Measurements from ENCODE around the gene PECR.
"Not testable (repeated sequence)": the region's sequence is repeated elsewhere in the genome, so short reads cannot be mapped to it uniquely, and the experiment has no call there.

Gene PECR

GRCh38 chr2:216021768-216022565, 59.6 kb downstream of the PECR start:
- no peak for DNase-seq

DNA sequence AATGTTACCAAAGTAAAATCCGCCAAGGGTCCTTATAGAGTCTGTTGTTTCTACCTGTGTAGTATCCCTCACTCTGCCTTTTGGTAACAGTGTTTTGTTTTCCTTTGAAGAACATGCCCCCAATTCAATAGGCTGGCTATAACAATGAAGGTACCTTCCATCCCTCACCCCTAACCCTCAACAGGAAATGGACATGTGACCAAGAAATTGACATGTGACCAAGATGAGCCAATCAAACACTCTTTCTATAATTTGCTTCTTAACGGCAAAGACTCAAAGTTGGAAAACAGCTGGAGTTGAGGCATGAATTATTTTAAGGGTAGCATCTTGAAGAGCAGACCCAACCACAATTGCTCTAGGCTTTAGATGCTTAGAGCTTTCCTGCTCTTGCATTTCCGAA, 62.9 kb downstream of the PECR start:
- DNase-seq = no peak

DNA sequence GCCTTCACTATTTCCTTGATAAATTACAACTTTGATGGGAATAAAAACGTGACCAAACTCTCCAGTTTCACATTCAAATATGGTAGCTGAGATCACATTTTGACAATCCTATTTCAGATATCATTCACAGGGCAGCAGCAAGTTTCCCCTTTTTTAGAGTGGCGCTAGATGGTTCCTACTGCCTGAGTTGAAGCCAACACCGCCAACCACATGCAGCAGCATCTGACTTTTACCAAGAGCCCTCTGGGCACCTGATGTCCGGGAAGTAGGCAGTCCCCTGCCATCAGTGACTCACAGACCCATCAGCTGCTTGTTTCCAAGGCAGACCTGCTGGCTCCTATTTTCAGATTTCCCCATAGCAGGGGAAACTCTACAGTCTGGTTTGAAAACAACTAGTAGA, 64.2 kb downstream of the PECR start:
- DNase-seq = no peak

- no peak for DNase-seq
Observed at GRCh38 chr2:216016581-216016980, 65.0 kb downstream of the PECR start.

DNA sequence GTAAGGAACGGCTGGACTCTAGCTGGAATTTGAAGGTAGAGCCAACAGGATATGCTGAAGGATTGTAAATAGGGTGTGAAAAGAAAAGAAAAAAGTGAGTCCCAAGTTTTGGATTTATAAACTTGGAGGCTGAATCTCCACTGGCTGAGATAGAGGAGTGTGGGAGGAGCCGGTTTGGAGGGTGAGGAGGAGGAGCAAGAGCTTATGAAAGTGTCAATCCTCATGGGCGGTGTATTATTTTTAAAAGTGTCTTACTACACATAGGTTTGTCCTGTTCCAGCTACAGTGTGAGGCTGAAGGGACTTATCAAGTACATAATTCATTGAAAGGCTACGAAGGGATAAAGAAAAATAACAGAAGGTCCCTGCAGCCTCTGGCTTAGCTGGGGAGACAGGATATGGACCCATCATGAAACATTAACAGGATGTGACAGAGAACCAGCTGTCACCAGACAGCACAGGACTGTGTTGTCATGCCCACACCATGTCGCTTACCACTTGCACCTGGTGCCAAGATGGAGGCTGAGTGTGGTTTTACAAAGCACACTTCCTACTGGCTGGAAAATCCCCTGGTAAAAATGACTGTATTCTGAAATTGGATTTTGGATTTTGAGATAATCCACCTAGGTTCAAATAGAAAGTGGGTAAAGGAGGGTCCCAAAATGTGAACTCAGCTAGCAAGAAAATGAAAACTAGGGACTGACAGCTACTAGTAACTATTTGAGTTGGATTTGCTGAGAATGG, 65.7 kb downstream of the PECR start:
- DNase-seq = no peak

GRCh38 chr2:216014986-216015385, 66.6 kb downstream of the PECR start:
- DNase-seq = no peak

DNA sequence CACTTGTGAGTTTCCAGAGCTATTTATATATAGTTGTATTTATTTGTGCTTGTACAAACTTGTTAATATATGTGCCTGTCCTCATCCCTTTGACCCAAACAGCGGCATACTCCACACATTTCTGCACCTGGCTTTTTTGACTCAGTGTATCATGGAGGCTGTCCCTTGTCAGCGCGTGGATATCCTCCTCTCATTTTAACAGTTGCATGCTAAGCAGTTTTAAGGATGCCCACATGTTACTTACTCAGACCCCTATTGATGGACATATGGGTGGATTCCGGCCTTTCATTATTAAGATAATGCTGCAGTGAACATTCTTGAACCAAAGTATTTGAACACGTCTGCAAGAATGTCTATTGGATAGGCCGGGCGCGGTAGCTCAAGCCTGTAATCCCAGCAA, 67.6 kb downstream of the PECR start:
- no peak for DNase-seq

- peak; percentile 74 to 76 for DNase-seq
Observed at GRCh38 chr2:216013080-216013909, 68.3 kb downstream of the PECR start, which contains the start of gene MREG. Gene MREG (minus strand): TSS chr2:216013551. CDS start chr2:216013327, 224 bp downstream.

DNA sequence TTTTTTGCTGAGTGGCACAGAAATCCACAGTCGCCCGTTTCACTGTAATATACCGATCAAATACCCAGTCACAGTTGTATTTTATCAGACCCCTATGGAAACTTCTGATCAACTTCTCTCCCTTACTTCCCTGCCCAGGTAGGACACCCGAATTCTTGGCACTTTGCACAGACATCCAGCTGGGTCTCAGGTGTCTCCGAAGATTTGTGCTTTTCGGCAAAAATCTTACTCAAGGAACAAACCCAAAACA, 68.9 kb downstream of the PECR start:
- DNase-seq = no peak

GRCh38 chr2:216012133-216012829, 69.3 kb downstream of the PECR start:
- no peak for DNase-seq

GRCh38 chr2:216009215-216009614, 72.4 kb downstream of the PECR start:
- DNase-seq = not testable (repeated sequence)

GRCh38 chr2:216008387-216008786, 73.2 kb downstream of the PECR start:
- no peak for DNase-seq

DNA sequence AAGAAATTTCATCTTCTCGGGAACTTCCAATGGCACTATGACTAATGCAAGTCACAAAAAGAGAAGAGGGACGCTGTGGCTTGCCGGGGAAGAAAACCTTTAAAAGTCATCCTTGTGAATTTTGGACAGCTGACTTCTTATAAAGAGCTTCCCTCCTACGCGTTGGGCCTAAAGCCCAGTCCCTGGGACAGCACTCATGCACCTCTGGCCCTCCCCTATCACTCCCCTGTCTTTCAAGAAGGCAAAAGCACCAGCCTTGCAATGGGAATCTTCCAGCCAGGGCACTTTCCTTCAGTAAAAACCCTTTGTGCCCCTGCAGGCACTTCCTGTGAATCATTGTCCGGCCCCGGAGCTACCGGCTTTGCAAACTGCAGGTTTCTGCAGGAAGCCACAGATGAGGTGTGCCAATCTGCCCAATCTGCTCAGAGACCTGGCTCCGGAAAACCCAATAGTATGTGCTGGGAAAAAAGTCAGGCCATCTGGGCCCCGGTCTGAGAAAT, 75.4 kb downstream of the PECR start:
- DNase-seq = peak; percentile 64 to 71

DNA sequence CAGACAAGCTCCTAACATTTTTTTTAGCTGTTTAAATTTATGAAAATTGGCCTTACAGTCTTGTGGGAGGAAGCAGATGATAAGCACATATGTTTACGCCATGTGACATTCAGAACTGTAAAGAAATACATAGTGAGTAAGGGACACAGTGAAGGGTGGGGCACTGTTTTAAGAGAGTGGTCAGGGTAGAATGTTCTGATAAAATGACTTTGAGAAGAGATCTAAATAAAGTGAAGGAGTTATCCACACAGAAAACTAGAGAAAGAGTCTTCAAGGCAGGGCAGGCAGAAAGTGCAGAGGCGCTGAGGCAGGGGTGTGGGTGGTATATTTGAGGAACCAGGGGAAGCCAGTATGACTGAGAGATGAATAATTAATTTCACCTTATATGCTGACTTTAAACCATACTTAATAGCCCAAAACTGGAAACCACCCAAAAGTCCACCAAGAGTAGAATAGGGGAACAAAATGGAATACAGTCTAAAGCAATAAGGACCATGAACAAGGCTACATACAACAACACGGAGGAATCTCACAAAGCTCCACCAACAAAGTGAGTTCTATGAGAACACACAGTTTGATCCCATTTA, 76.8 kb downstream of the PECR start:
- no peak for DNase-seq

DNA sequence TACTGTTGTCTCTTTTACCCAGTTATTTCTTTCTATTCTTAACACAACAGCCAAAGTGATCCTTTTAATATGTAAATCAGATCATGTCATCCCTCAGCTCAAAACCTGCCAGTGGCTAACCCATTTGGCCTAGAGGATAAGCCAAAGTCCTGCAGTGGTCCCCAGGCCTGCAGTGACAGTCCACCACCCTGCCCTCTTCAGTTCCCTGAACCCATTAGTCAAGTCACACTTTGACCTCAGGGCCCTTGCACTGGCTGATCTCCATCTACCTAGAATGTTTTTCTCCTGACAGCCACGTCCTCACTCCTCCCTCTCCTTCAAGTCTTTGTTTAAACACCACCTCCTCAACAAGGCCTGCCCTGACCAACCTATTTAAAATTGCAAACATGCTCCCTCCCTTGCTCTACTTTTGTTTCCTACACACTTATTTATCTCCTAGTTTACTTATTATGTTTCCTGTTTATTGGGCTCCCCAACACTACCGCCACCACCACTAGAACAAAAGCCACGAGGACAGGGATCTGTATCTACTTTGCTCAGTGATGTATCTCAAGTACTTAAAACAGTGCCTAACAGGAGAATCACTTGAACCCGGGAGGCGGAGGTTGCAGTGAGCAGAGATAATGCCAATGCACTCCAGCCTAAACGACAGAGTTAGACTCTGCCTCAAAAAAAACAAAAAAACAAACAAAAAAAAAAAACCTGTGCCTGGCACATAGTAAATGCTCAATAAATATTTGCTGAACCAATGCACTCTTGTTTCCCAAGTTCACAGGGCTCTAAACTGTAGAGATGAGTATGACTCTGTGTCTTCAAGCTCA, 77.5 kb downstream of the PECR start:
- no peak for DNase-seq

GRCh38 chr2:216002693-216003092, 78.9 kb downstream of the PECR start:
- DNase-seq = no peak

GRCh38 chr2:216002101-216002678, 79.4 kb downstream of the PECR start:
- DNase-seq = no peak

DNA sequence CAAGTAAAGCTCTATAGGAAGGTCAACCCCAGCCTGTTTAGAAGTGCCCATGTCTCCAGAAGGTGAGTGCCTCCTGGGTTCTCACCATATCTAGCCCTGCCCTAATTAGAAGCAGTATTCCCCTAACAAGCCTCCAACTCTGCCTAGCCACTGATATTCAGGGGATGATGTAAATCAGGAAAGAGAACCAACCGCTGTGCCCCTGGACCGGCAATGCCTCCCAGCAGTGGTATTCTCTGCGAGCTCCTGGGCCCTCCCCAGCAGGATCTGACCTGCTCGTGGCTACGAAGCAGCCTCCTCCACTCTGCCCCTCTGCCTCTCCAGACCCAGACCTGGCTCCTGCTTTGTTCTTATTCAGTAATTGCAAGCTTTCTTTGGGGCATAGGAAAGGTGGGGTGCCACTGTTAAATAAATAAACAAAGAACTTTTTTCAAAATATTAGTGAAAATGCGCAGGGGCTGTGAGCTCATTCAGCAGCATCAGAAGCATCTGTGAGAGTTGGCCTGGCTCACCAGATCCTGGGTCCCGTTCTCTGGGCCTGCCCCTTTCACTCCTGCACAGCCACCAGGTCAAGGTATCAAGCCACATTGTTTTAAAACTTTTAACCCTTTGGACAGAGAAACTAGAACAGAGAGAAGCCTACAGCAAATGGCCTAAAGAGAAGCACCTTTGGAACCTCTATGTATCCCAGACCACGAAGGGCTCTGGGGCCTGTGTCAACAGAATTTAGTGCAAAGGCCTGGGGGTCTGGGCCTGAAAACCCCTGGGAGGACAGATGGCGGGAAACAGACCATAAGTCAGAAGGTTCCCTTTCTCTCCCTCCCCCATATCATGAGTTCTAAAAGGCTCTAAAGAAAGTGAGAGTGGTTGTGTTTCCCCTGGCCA, 80.2 kb downstream of the PECR start:
- DNase-seq = no peak

DNA sequence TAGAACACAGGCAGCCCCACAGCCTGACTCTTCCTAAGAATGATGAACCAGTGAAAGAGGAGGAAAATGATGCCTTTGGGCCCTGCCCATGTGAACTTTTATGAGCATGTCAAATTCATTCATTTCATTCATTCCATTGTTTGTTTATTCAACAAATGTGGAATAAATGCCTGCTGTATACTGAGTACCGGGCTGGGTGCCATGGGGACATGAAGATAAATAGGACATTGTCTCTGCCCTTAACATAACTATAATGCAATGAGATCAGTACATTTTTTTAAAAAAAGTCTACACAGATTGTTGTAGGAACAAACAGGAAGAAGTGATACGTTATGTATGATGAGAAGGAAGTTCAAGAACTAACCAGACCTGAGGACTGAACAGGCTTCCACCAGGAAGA, 83.0 kb downstream of the PECR start:
- DNase-seq = no peak

DNA sequence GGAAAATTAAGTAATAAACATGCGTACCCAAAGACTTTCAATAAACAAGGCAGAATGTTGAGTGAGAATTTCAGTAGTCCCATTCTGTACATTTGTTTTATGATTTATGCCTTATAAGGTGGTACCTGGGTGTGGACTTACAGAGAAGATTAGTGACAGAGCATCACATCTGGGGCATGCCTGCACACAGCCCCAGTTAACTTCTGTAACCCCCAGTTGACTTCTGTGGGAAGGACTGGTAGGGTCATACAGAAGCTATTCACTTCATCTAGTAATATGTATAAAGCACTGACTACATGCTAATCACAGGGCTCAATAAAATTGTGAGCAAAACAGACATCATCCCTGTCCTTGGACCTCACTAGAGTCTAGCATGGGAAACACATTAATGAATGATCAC, 84.4 kb downstream of the PECR start:
- DNase-seq = no peak
